ENCODE measurements around the gene MRPL19. TPM values are rescaled to one million over a fixed set of nuclear protein-coding genes. Genes with fewer than 3 reads are reported as not detected.

Gene MRPL19
- polyA plus RNA-seq, 1 donor (not counting 4 experiments of a cell fraction or from before 2014, with no cell fraction given): 84.0 TPM

- H3K79me2 ChIP-seq (ENCODE audit: control insufficient read depth, insufficient read depth, low read length): no peaks in the 10 kb centered on the region
- H3K9me1 ChIP-seq (ENCODE audit: control insufficient read depth, extremely low read depth, insufficient read depth, low read length): no peaks in the 10 kb centered on the region
- no peak overlapping the region for H3K4me3 ChIP-seq (ENCODE audit: control insufficient read depth in 2 of 3, extremely low read depth in 1 of 3, insufficient read depth in 2 of 3, low read depth in 1 of 3, low read length in 3 of 3)
- no peaks in the 10 kb centered on the region for H3K4me1 ChIP-seq (ENCODE audit: control insufficient read depth, extremely low read depth, insufficient read depth, low read length)
- FAIRE-seq: no peak
- no peak overlapping the region for H3K9ac ChIP-seq (ENCODE audit: control insufficient read depth, extremely low read depth, insufficient read depth, low read length)
- H3K4me2 ChIP-seq (ENCODE audit: control insufficient read depth, extremely low read depth, insufficient read depth, low read depth, low read length): no peak overlapping the region
- H4K20me1 ChIP-seq (ENCODE audit: control insufficient read depth, extremely low read depth, insufficient read depth, low read length): no peaks in the 10 kb centered on the region
- H3K36me3 ChIP-seq (ENCODE audit: control insufficient read depth in 2 of 2, extremely low read depth in 1 of 2, insufficient read depth in 2 of 2, low read length in 2 of 2): no peaks in the 10 kb centered on the region
- H2AFZ ChIP-seq (ENCODE audit: control insufficient read depth, low read length): no peak overlapping the region
- H3K9me3 ChIP-seq (ENCODE audit: control insufficient read depth, low read depth, low read length): no peaks in the 10 kb centered on the region
- no peak for DNase-seq (ENCODE audit: low read depth, low spot score)
- no peaks in the 10 kb centered on the region for H3K27me3 ChIP-seq (ENCODE audit: control insufficient read depth, extremely low read depth, insufficient read depth, low read length)
- TF ChIP-seq CTCF (optimal IDR thresholded peaks at IDR 0.05 in 1 of 3, IDR thresholded peaks at IDR 0.05 in 1 of 3, conservative IDR thresholded peaks at IDR 0.05 in 1 of 3; ENCODE audit: extremely low read depth in 1 of 3, insufficient read depth in 2 of 3, low read length in 3 of 3) (no peak), EZH2 (IDR thresholded peaks at IDR 0.05; ENCODE audit: low read length) (no peak)
- no peak overlapping the region for H3K27ac ChIP-seq (ENCODE audit: control insufficient read depth, insufficient read depth, low read length)
- dilution Hi-C loops (cut with MboI; ENCODE audit: extremely low pct_ligation_motif_present, low sequenced_read_pairs): no loop called here
Observed at GRCh38 chr2:75728614-75729419, 82.2 kb downstream of the MRPL19 start.

GRCh38 chr2:75729861-75730260 is 83.3 kb downstream of the MRPL19 start:
- no peaks in the 10 kb centered on the region for H3K79me2 ChIP-seq (ENCODE audit: control insufficient read depth, insufficient read depth, low read length)
- no peaks in the 10 kb centered on the region for H3K9me3 ChIP-seq (ENCODE audit: control insufficient read depth, low read depth, low read length)
- H3K9me1 ChIP-seq (ENCODE audit: control insufficient read depth, extremely low read depth, insufficient read depth, low read length): no peaks in the 10 kb centered on the region
- no peak for FAIRE-seq
- no peak for DNase-seq (ENCODE audit: low read depth, low spot score)
- H3K4me3 ChIP-seq (ENCODE audit: control insufficient read depth in 2 of 3, extremely low read depth in 1 of 3, insufficient read depth in 2 of 3, low read depth in 1 of 3, low read length in 3 of 3): no peak overlapping the region
- no peaks in the 10 kb centered on the region for H3K4me1 ChIP-seq (ENCODE audit: control insufficient read depth, extremely low read depth, insufficient read depth, low read length)
- no peaks in the 10 kb centered on the region for H3K27me3 ChIP-seq (ENCODE audit: control insufficient read depth, extremely low read depth, insufficient read depth, low read length)
- no peak overlapping the region for H2AFZ ChIP-seq (ENCODE audit: control insufficient read depth, low read length)
- dilution Hi-C loops (cut with MboI; ENCODE audit: extremely low pct_ligation_motif_present, low sequenced_read_pairs): no loop called here
- no peaks in the 10 kb centered on the region for H3K36me3 ChIP-seq (ENCODE audit: control insufficient read depth in 2 of 2, extremely low read depth in 1 of 2, insufficient read depth in 2 of 2, low read length in 2 of 2)
- no peaks in the 10 kb centered on the region for H4K20me1 ChIP-seq (ENCODE audit: control insufficient read depth, extremely low read depth, insufficient read depth, low read length)
- TF ChIP-seq EZH2 (IDR thresholded peaks at IDR 0.05; ENCODE audit: low read length): no peak
- TF ChIP-seq CTCF (optimal IDR thresholded peaks at IDR 0.05 in 1 of 3, IDR thresholded peaks at IDR 0.05 in 1 of 3, conservative IDR thresholded peaks at IDR 0.05 in 1 of 3; ENCODE audit: extremely low read depth in 1 of 3, insufficient read depth in 2 of 3, low read length in 3 of 3): peak in 2 of 3 experiments; percentile 13 to 17
- no peak overlapping the region for H3K9ac ChIP-seq (ENCODE audit: control insufficient read depth, extremely low read depth, insufficient read depth, low read length)
- no peak overlapping the region for H3K27ac ChIP-seq (ENCODE audit: control insufficient read depth, insufficient read depth, low read length)
- no peak overlapping the region for H3K4me2 ChIP-seq (ENCODE audit: control insufficient read depth, extremely low read depth, insufficient read depth, low read depth, low read length)
